NK-92 treated with Interleukin-12 subunit alpha and Interleukin-12 subunit beta, amount 100 ng/mL, for 24 hours (cell line): ENCODE measurements around the gene COX15.
"Not testable (repeated sequence)": the region's sequence is repeated elsewhere in the genome, so short reads cannot be mapped to it uniquely, and the experiment has no call there.

ENCODE experiments used
- DNase-seq: peaks from one replicate; lab custom pipeline; 2025; lab: John Stamatoyannopoulos, UW

COX15 gene

GRCh38 chr10:99740933-99741559 lies 9.1 kb upstream of the COX15 start:
- no peak for DNase-seq

GRCh38 chr10:99740260-99740659 lies 8.3 kb upstream of the COX15 start:
- no peak for DNase-seq

- DNase-seq = not testable (repeated sequence)
Measured at GRCh38 chr10:99734111-99734510, 2.2 kb upstream of the COX15 start.

GRCh38 chr10:99733366-99733765 lies 1.4 kb upstream of the COX15 start:
- DNase-seq = no peak

- DNase-seq = no peak
Measured at GRCh38 chr10:99731306-99732032, 458 bp downstream of the COX15 start.

- no peak for DNase-seq
Measured at GRCh38 chr10:99730026-99730425, 1.9 kb downstream of the COX15 start.

GRCh38 chr10:99720387-99720786 lies 11.5 kb downstream of the COX15 start:
- no peak for DNase-seq

- DNase-seq = no peak
Measured at GRCh38 chr10:99714446-99714845, 17.5 kb downstream of the COX15 start.

- DNase-seq = no peak
Measured at GRCh38 chr10:99711129-99711719, 20.7 kb downstream of the COX15 start.

GRCh38 chr10:99709480-99710229 lies 22.3 kb downstream of the COX15 start:
- DNase-seq = no peak

GRCh38 chr10:99708428-99709012 lies 23.4 kb downstream of the COX15 start:
- no peak for DNase-seq

- DNase-seq = no peak
Measured at GRCh38 chr10:99700649-99701048, 31.3 kb downstream of the COX15 start.

- DNase-seq = no peak
Measured at GRCh38 chr10:99698504-99699080, 33.3 kb downstream of the COX15 start.

GRCh38 chr10:99695761-99696160 lies 36.2 kb downstream of the COX15 start:
- no peak for DNase-seq

GRCh38 chr10:99693933-99694583 lies 37.9 kb downstream of the COX15 start:
- no peak for DNase-seq

- no peak for DNase-seq
Measured at GRCh38 chr10:99689461-99689860, 42.5 kb downstream of the COX15 start.

GRCh38 chr10:99685597-99685967 lies 46.3 kb downstream of the COX15 start:
- DNase-seq = no peak

- no peak for DNase-seq
Measured at GRCh38 chr10:99682752-99683151, 49.2 kb downstream of the COX15 start.
